ENCODE results near the gene ERC2. TPM values are rescaled to one million over a fixed set of nuclear protein-coding genes. Genes with fewer than 3 reads are reported as not detected.

ERC2 gene
- total and polyA plus RNA-seq, 2 donors (not counting 1 experiment from before 2014, with no cell fraction given): 0.14 to 0.17 TPM

DNA sequence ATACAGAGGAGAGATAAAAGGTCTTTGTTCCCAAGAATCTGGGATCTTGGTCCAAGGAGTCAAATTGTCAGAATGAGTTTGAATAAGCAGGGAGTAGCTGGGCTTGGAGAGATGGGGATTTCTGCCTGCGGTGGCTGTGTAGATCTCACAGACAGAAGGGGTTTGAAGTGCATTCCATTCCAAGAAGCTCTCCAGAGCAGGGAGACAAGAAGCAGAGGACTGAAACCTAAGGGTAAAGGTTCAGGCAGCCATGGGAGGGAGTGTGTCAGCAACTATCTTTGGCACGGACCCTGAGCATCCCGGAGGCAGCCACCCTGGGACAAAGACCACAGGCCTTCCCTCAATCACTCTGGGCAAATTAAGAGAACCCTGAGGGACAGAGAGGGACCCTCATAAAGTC, 558.9 kb downstream of the ERC2 start:
- no peak overlapping the region for H2AFZ ChIP-seq (ENCODE audit: low read length)
- no peaks in the 10 kb centered on the region for H3K27me3 ChIP-seq (ENCODE audit: control insufficient read depth, insufficient read depth, low read length)
- H3K4me3 ChIP-seq (replicated peaks in 1 of 4; ENCODE audit: control extremely low read depth in 1 of 4, insufficient read depth in 1 of 4, low read depth in 3 of 4, low read length in 4 of 4): no peak overlapping the region
- H3K9me3 ChIP-seq (ENCODE audit: control insufficient read depth, insufficient read depth, low read depth, low read length): no peaks in the 10 kb centered on the region
- no peak for DNase-seq (ENCODE audit: low read depth in 2 of 2)
- no peak overlapping the region for H3K4me2 ChIP-seq (ENCODE audit: extremely low read depth, insufficient read depth, low read length)
- H3K4me1 ChIP-seq (ENCODE audit: control insufficient read depth, extremely low read depth, insufficient read depth, low read length): no peaks in the 10 kb centered on the region
- no peak overlapping the region for H3K9ac ChIP-seq (ENCODE audit: insufficient read depth, low read length)
- H3K36me3 ChIP-seq (ENCODE audit: control insufficient read depth, insufficient read depth, low read length): no peaks in the 10 kb centered on the region
- no peaks in the 10 kb centered on the region for H4K20me1 ChIP-seq (ENCODE audit: control insufficient read depth, extremely low read depth, insufficient read depth, low read length)
- no peak overlapping the region for H3K27ac ChIP-seq (ENCODE audit: insufficient read depth, low read length)
- TF ChIP-seq EZH2 (IDR thresholded peaks at IDR 0.05; ENCODE audit: low read length, missing control alignments): no peak
- TF ChIP-seq, protein P1, sequence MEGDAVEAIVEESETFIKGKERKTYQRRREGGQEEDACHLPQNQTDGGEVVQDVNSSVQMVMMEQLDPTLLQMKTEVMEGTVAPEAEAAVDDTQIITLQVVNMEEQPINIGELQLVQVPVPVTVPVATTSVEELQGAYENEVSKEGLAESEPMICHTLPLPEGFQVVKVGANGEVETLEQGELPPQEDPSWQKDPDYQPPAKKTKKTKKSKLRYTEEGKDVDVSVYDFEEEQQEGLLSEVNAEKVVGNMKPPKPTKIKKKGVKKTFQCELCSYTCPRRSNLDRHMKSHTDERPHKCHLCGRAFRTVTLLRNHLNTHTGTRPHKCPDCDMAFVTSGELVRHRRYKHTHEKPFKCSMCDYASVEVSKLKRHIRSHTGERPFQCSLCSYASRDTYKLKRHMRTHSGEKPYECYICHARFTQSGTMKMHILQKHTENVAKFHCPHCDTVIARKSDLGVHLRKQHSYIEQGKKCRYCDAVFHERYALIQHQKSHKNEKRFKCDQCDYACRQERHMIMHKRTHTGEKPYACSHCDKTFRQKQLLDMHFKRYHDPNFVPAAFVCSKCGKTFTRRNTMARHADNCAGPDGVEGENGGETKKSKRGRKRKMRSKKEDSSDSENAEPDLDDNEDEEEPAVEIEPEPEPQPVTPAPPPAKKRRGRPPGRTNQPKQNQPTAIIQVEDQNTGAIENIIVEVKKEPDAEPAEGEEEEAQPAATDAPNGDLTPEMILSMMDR (conservative IDR thresholded peaks at IDR 0.05 in 1 of 2, IDR thresholded peaks at IDR 0.05 in 1 of 2; ENCODE audit: low read depth in 1 of 2, low read length in 2 of 2): no peak
- no peaks in the 10 kb centered on the region for H3K79me2 ChIP-seq (ENCODE audit: control insufficient read depth, insufficient read depth, low read length)

DNA sequence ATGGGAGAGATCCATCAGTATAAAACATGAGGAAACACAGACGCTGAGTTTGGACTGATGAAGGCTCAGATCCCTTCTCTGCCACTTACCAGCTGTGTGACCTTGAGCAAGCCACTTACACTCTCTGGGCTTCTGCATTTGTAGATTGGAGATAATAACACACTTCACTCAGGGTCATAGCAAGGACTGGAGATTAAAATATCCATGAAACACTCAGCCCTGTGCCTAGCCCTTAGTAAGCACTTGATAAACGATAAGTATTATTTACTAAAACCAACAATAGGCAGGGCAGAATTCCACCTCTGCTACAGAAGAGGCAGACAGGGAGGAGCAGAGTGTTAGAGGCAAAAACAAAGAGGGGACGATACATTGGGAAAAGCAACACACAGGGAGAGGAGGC, 560.7 kb downstream of the ERC2 start:
- Histone ChIP-seq H4K20me1 (ENCODE audit: control insufficient read depth, extremely low read depth, insufficient read depth, low read length) (no peaks in the 10 kb centered on the region), H3K4me1 (ENCODE audit: control insufficient read depth, extremely low read depth, insufficient read depth, low read length) (no peaks in the 10 kb centered on the region), H3K9ac (ENCODE audit: insufficient read depth, low read length) (no peak overlapping the region), H2AFZ (ENCODE audit: low read length) (no peak overlapping the region), H3K79me2 (ENCODE audit: control insufficient read depth, insufficient read depth, low read length) (no peaks in the 10 kb centered on the region), H3K9me3 (ENCODE audit: control insufficient read depth, insufficient read depth, low read depth, low read length) (no peaks in the 10 kb centered on the region), H3K4me2 (ENCODE audit: extremely low read depth, insufficient read depth, low read length) (no peak overlapping the region), H3K4me3 (replicated peaks in 1 of 4; ENCODE audit: control extremely low read depth in 1 of 4, insufficient read depth in 1 of 4, low read depth in 3 of 4, low read length in 4 of 4) (no peak overlapping the region), H3K27ac (ENCODE audit: insufficient read depth, low read length) (no peak overlapping the region), H3K36me3 (ENCODE audit: control insufficient read depth, insufficient read depth, low read length) (no peaks in the 10 kb centered on the region), H3K27me3 (ENCODE audit: control insufficient read depth, insufficient read depth, low read length) (no peaks in the 10 kb centered on the region)
- TF ChIP-seq EZH2 (IDR thresholded peaks at IDR 0.05; ENCODE audit: low read length, missing control alignments): no peak
- TF ChIP-seq, protein P1 (conservative IDR thresholded peaks at IDR 0.05 in 1 of 2, IDR thresholded peaks at IDR 0.05 in 1 of 2; ENCODE audit: low read depth in 1 of 2, low read length in 2 of 2): no peak
- no peak for DNase-seq (ENCODE audit: low read depth in 2 of 2)

DNA sequence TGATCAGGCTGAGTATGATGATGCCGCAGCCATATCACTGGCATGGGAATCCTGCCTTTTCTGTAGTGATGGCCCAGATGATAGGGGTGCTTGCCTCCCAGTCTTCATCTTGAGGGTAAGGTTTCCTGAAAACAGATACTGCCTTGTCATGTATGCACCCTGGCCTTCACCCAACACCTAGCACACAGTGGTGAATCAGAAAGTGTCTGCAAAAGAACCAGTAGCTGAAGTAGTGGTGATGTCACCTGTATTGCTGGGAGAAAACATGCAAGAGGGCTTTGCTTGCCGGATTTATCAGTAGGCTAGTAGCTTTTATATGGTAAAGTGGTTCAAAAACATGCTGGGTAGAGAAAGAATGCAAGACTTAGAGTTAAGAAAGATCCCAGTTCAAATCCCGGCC, 561.4 kb downstream of the ERC2 start:
- no peaks in the 10 kb centered on the region for H3K36me3 ChIP-seq (ENCODE audit: control insufficient read depth, insufficient read depth, low read length)

More for the DNA sequence above, 561.4 kb downstream of the ERC2 start:
- H4K20me1 ChIP-seq (ENCODE audit: control insufficient read depth, extremely low read depth, insufficient read depth, low read length): no peaks in the 10 kb centered on the region
- H3K4me1 ChIP-seq (ENCODE audit: control insufficient read depth, extremely low read depth, insufficient read depth, low read length): no peaks in the 10 kb centered on the region
- no peak overlapping the region for H3K4me2 ChIP-seq (ENCODE audit: extremely low read depth, insufficient read depth, low read length)
- TF ChIP-seq EZH2 (IDR thresholded peaks at IDR 0.05; ENCODE audit: low read length, missing control alignments): no peak
- TF ChIP-seq, protein P1 (conservative IDR thresholded peaks at IDR 0.05 in 1 of 2, IDR thresholded peaks at IDR 0.05 in 1 of 2; ENCODE audit: low read depth in 1 of 2, low read length in 2 of 2): no peak
- peak in 1 of 2 donors; percentile 29 for DNase-seq (ENCODE audit: low read depth in 2 of 2)
- no peaks in the 10 kb centered on the region for H3K79me2 ChIP-seq (ENCODE audit: control insufficient read depth, insufficient read depth, low read length)
- H3K27me3 ChIP-seq (ENCODE audit: control insufficient read depth, insufficient read depth, low read length): no peaks in the 10 kb centered on the region
- no peak overlapping the region for H3K27ac ChIP-seq (ENCODE audit: insufficient read depth, low read length)
- no peak overlapping the region for H3K9ac ChIP-seq (ENCODE audit: insufficient read depth, low read length)
- no peak overlapping the region for H3K4me3 ChIP-seq (replicated peaks in 1 of 4; ENCODE audit: control extremely low read depth in 1 of 4, insufficient read depth in 1 of 4, low read depth in 3 of 4, low read length in 4 of 4)
- H3K9me3 ChIP-seq (ENCODE audit: control insufficient read depth, insufficient read depth, low read depth, low read length): no peaks in the 10 kb centered on the region
- no peak overlapping the region for H2AFZ ChIP-seq (ENCODE audit: low read length)

Data from fibroblast of lung (primary cell).